ENCODE results near the gene DLEU7. TPM values are rescaled to one million over a fixed set of nuclear protein-coding genes. Genes with fewer than 3 reads are reported as not detected.

Gene DLEU7
- not detected in 2 replicates for total RNA-seq

GRCh38 chr13:50843257-50844083 is at the start of gene DLEU7:
TSS of gene DLEU7 (minus strand) at chr13:50843692. CDS start at chr13:50843646, 46 bp downstream.
- intact Hi-C loops (cut with micrococcal nuclease) = no loop called here
- Mint-ChIP-seq H3K27ac (no peak within 1 kb of the TSS), H3K9me3 (no peaks in the 10 kb centered on the region), H3K4me1 (ENCODE audit: low read depth) (peaks cover 16% of the 10 kb centered on the region), H3K4me3 (ENCODE audit: low read depth) (no peak within 1 kb of the TSS), H3K27me3 (ENCODE audit: low read depth) (peaks cover 25% of the 10 kb centered on the region), H3K36me3 (ENCODE audit: low read depth) (peaks cover 3% of the 10 kb centered on the region)
- DNase-seq (ENCODE audit: low spot score) = no peak

- Mint-ChIP-seq H3K4me3 (ENCODE audit: low read depth) (peak overlapping the region; percentile 73), H3K27me3 (ENCODE audit: low read depth) (peaks cover 2% of the 10 kb centered on the region), H3K9me3 (peaks cover 13% of the 10 kb centered on the region), H3K27ac (peak overlapping the region; percentile 87), H3K4me1 (ENCODE audit: low read depth) (peaks cover 45% of the 10 kb centered on the region), H3K36me3 (ENCODE audit: low read depth) (peaks cover 11% of the 10 kb centered on the region)
- intact Hi-C loops (cut with micrococcal nuclease) = loop anchor here (5.0 kb wide), 4 partner anchors 525 to 895 kb away; partner anchors contain the start of gene TRIM13
- DNase-seq (ENCODE audit: low spot score) = no peak
These were observed 48.9 kb upstream of the DLEU7 start for GRCh38 chr13:50892210-50892944.

- peaks cover 42% of the 10 kb centered on the region for H3K4me1 Mint-ChIP-seq (ENCODE audit: low read depth)
- intact Hi-C loops (cut with micrococcal nuclease) = loop anchor here (5.0 kb wide), 4 partner anchors 524 to 894 kb away; partner anchors contain the start of gene TRIM13
- peak overlapping the region; percentile 42 for H3K4me3 Mint-ChIP-seq (ENCODE audit: low read depth)
- H3K27me3 Mint-ChIP-seq (ENCODE audit: low read depth) = peaks cover 5% of the 10 kb centered on the region
- peaks cover 16% of the 10 kb centered on the region for H3K9me3 Mint-ChIP-seq
- no peak for DNase-seq (ENCODE audit: low spot score)
- H3K27ac Mint-ChIP-seq = no peak overlapping the region
- H3K36me3 Mint-ChIP-seq (ENCODE audit: low read depth) = peaks cover 15% of the 10 kb centered on the region
These were observed 47.7 kb upstream of the DLEU7 start for GRCh38 chr13:50891206-50891605.

- H3K4me1 Mint-ChIP-seq (ENCODE audit: low read depth) = peaks cover 35% of the 10 kb centered on the region
- DNase-seq (ENCODE audit: low spot score) = no peak
- H3K27me3 Mint-ChIP-seq (ENCODE audit: low read depth) = peaks cover 5% of the 10 kb centered on the region
- H3K27ac Mint-ChIP-seq = no peak overlapping the region
- H3K4me3 Mint-ChIP-seq (ENCODE audit: low read depth) = no peak overlapping the region
- intact Hi-C loops (cut with micrococcal nuclease) = no loop called here
- peaks cover 12% of the 10 kb centered on the region for H3K9me3 Mint-ChIP-seq
- H3K36me3 Mint-ChIP-seq (ENCODE audit: low read depth) = peaks cover 11% of the 10 kb centered on the region
These were observed 45.8 kb upstream of the DLEU7 start for GRCh38 chr13:50889317-50889716.

- intact Hi-C loops (cut with micrococcal nuclease) = no loop called here
- no peak overlapping the region for H3K4me3 Mint-ChIP-seq (ENCODE audit: low read depth)
- DNase-seq (ENCODE audit: low spot score) = no peak
- H3K9me3 Mint-ChIP-seq = peaks cover 12% of the 10 kb centered on the region
- H3K4me1 Mint-ChIP-seq (ENCODE audit: low read depth) = peaks cover 26% of the 10 kb centered on the region
- H3K27me3 Mint-ChIP-seq (ENCODE audit: low read depth) = peaks cover 7% of the 10 kb centered on the region
- H3K36me3 Mint-ChIP-seq (ENCODE audit: low read depth) = peaks cover 6% of the 10 kb centered on the region
- no peak overlapping the region for H3K27ac Mint-ChIP-seq
These were observed 44.9 kb upstream of the DLEU7 start for GRCh38 chr13:50888362-50888761.

GRCh38 chr13:50887151-50887550 is 43.7 kb upstream of the DLEU7 start:
- intact Hi-C loops (cut with micrococcal nuclease) = no loop called here
- H3K4me3 Mint-ChIP-seq (ENCODE audit: low read depth) = no peak overlapping the region
- H3K27ac Mint-ChIP-seq = no peak overlapping the region
- H3K36me3 Mint-ChIP-seq (ENCODE audit: low read depth) = peaks cover 6% of the 10 kb centered on the region
- H3K4me1 Mint-ChIP-seq (ENCODE audit: low read depth) = peaks cover 16% of the 10 kb centered on the region
- peaks cover 16% of the 10 kb centered on the region for H3K9me3 Mint-ChIP-seq
- H3K27me3 Mint-ChIP-seq (ENCODE audit: low read depth) = peaks cover 8% of the 10 kb centered on the region
- DNase-seq (ENCODE audit: low spot score) = no peak

GRCh38 chr13:50884265-50884664 is 40.8 kb upstream of the DLEU7 start:
- peaks cover 6% of the 10 kb centered on the region for H3K4me1 Mint-ChIP-seq (ENCODE audit: low read depth)
- H3K4me3 Mint-ChIP-seq (ENCODE audit: low read depth) = no peak overlapping the region
- no peak for DNase-seq (ENCODE audit: low spot score)
- H3K27me3 Mint-ChIP-seq (ENCODE audit: low read depth) = peaks cover 11% of the 10 kb centered on the region
- H3K36me3 Mint-ChIP-seq (ENCODE audit: low read depth) = peaks cover 6% of the 10 kb centered on the region
- H3K9me3 Mint-ChIP-seq = peaks cover 16% of the 10 kb centered on the region
- no peak overlapping the region for H3K27ac Mint-ChIP-seq
- intact Hi-C loops (cut with micrococcal nuclease) = no loop called here

- H3K27ac Mint-ChIP-seq = no peak overlapping the region
- H3K9me3 Mint-ChIP-seq = peaks cover 13% of the 10 kb centered on the region
- no peak overlapping the region for H3K4me3 Mint-ChIP-seq (ENCODE audit: low read depth)
- peaks cover 5% of the 10 kb centered on the region for H3K4me1 Mint-ChIP-seq (ENCODE audit: low read depth)
- H3K36me3 Mint-ChIP-seq (ENCODE audit: low read depth) = peaks cover 6% of the 10 kb centered on the region
- no peak for DNase-seq (ENCODE audit: low spot score)
- H3K27me3 Mint-ChIP-seq (ENCODE audit: low read depth) = peaks cover 11% of the 10 kb centered on the region
- intact Hi-C loops (cut with micrococcal nuclease) = no loop called here
These were observed 40.2 kb upstream of the DLEU7 start for GRCh38 chr13:50883728-50884127.

GRCh38 chr13:50882816-50883435 is 39.4 kb upstream of the DLEU7 start:
- H3K27ac Mint-ChIP-seq = no peak overlapping the region
- H3K4me3 Mint-ChIP-seq (ENCODE audit: low read depth) = no peak overlapping the region
- no peak for DNase-seq (ENCODE audit: low spot score)

GRCh38 chr13:50873991-50874390 is 30.5 kb upstream of the DLEU7 start:
- Mint-ChIP-seq H3K9me3 (no peaks in the 10 kb centered on the region), H3K36me3 (ENCODE audit: low read depth) (no peaks in the 10 kb centered on the region), H3K4me1 (ENCODE audit: low read depth) (peaks cover 5% of the 10 kb centered on the region), H3K27ac (no peak overlapping the region), H3K27me3 (ENCODE audit: low read depth) (peaks cover 19% of the 10 kb centered on the region), H3K4me3 (ENCODE audit: low read depth) (no peak overlapping the region)
- intact Hi-C loops (cut with micrococcal nuclease) = no loop called here
- no peak for DNase-seq (ENCODE audit: low spot score)

More at GRCh38 chr13:50882816-50883435, 39.4 kb upstream of the DLEU7 start:
- H3K4me1 Mint-ChIP-seq (ENCODE audit: low read depth) = peaks cover 5% of the 10 kb centered on the region
- H3K36me3 Mint-ChIP-seq (ENCODE audit: low read depth) = peaks cover 6% of the 10 kb centered on the region
- intact Hi-C loops (cut with micrococcal nuclease) = no loop called here
- peaks cover 9% of the 10 kb centered on the region for H3K27me3 Mint-ChIP-seq (ENCODE audit: low read depth)
- H3K9me3 Mint-ChIP-seq = peaks cover 9% of the 10 kb centered on the region

GRCh38 chr13:50873467-50873866 is 30.0 kb upstream of the DLEU7 start:
- Mint-ChIP-seq H3K27me3 (ENCODE audit: low read depth) (peaks cover 24% of the 10 kb centered on the region), H3K27ac (no peak overlapping the region), H3K4me1 (ENCODE audit: low read depth) (peaks cover 3% of the 10 kb centered on the region), H3K4me3 (ENCODE audit: low read depth) (no peak overlapping the region), H3K36me3 (ENCODE audit: low read depth) (no peaks in the 10 kb centered on the region), H3K9me3 (no peaks in the 10 kb centered on the region)
- intact Hi-C loops (cut with micrococcal nuclease) = no loop called here
- DNase-seq (ENCODE audit: low spot score) = no peak

- Mint-ChIP-seq H3K4me1 (ENCODE audit: low read depth) (peaks cover 3% of the 10 kb centered on the region), H3K27me3 (ENCODE audit: low read depth) (peaks cover 43% of the 10 kb centered on the region), H3K4me3 (ENCODE audit: low read depth) (no peak overlapping the region), H3K27ac (no peak overlapping the region), H3K36me3 (ENCODE audit: low read depth) (no peaks in the 10 kb centered on the region), H3K9me3 (no peaks in the 10 kb centered on the region)
- DNase-seq (ENCODE audit: low spot score) = no peak
- intact Hi-C loops (cut with micrococcal nuclease) = no loop called here
These were observed 27.9 kb upstream of the DLEU7 start for GRCh38 chr13:50871405-50871804.

- intact Hi-C loops (cut with micrococcal nuclease) = no loop called here
- no peaks in the 10 kb centered on the region for H3K9me3 Mint-ChIP-seq
- no peak for DNase-seq (ENCODE audit: low spot score)
- no peaks in the 10 kb centered on the region for H3K36me3 Mint-ChIP-seq (ENCODE audit: low read depth)
- H3K27me3 Mint-ChIP-seq (ENCODE audit: low read depth) = peaks cover 48% of the 10 kb centered on the region
- H3K4me1 Mint-ChIP-seq (ENCODE audit: low read depth) = no peaks in the 10 kb centered on the region
- no peak overlapping the region for H3K4me3 Mint-ChIP-seq (ENCODE audit: low read depth)
- no peak overlapping the region for H3K27ac Mint-ChIP-seq
These were observed 24.1 kb upstream of the DLEU7 start for GRCh38 chr13:50867637-50867945.

All from activated T-helper 2 cell treated with anti-CD3 and anti-CD28 coated beads, Interferon-gamma antibody, Interleukin-2, Interleukin-4, amounts not matched to agents 10 μg/mL and 5 μg/mL and 100 μg/mL, durations not matched to agents 14 hours and 24 hours and 36 hours (primary cell).